DMS79 (cell line): ENCODE data around the gene ZBTB40.

Experiments
- DNase-seq: peaks from one replicate; lab custom pipeline; 2025; lab: John Stamatoyannopoulos, UW

The ZBTB40 gene

GRCh38 chr1:22530715-22531114 lies 79.1 kb downstream of the ZBTB40 start:
- DNase-seq, result no peak

DNA sequence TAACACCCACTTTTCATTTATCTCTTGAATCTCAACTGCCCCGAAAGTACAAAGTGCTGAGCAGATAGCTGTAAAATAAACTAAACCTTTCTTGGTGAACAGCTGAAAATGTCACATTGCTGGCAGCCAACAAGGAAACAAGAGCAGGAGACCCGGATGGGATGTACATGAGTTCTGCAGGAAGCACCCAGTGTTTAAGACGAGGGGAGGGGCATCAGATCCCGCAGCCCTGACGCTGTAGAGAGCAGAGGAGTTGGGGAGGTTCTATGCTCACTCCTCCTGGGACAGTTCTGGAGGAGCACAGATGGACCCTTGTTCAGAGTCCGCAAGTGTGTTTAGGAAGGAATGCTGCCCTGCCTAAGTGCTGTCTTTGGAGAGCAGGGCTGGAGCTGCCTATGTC lies 79.6 kb downstream of the ZBTB40 start:
- no peak for DNase-seq

GRCh38 chr1:22533244-22533895 lies 81.7 kb downstream of the ZBTB40 start:
- DNase-seq, result no peak

GRCh38 chr1:22534951-22535350 lies 83.3 kb downstream of the ZBTB40 start:
- DNase-seq, result no peak

DNA sequence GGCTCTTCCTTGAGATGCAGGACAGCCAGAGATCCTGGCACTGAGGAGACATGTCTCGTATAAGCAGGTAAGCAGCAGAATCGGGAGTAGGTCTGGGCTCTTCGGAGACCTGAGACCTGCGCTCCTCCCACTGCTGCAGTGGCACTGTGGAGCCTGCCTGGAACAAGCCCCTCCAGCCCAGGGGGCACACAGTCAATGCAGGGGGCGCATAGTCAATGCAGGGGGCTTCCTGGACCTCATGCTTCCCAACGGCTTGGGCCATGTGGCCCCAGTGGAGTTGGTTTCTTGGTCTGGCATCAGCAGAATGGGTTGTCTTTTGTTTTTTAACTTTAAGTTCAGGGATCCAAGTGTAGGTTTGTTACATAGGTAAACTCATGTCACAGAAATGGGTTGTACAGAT lies 83.7 kb downstream of the ZBTB40 start:
- DNase-seq, result no peak

- DNase-seq, result no peak
These were observed 84.9 kb downstream of the ZBTB40 start for GRCh38 chr1:22536506-22536905.

DNA sequence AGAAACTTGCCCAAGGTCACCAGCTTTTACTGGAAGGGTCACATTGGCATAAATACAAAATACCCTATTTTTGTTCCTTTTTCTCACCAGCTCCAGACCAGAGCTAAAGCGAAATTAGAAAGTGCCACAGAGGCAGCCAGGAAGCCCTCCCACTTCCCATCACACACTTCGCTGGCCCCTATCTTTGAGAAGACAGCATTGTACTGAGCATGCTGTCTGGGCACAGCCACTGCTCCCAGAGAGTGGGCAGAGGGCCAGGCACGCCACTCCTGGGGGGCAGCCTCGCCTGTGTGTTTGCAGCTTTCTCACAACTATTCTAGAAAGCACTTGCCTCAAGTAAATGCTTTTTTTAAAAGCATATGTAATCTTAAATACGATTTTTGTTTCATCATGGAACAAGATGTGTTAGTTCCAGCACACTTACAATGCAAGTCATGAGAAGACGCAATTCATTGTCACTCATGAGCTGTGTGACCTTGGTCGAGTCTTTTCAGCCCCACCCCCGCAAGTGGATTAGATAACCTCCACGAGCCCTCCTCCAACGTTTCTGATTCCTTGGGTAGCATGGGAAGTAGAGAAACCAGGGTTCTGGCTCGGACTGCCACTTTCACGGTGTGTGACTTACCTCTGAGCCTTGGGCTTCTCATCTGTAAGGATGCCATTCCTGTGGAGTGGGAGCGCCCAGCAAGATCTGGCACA lies 85.9 kb downstream of the ZBTB40 start:
- DNase-seq, result no peak

DNA sequence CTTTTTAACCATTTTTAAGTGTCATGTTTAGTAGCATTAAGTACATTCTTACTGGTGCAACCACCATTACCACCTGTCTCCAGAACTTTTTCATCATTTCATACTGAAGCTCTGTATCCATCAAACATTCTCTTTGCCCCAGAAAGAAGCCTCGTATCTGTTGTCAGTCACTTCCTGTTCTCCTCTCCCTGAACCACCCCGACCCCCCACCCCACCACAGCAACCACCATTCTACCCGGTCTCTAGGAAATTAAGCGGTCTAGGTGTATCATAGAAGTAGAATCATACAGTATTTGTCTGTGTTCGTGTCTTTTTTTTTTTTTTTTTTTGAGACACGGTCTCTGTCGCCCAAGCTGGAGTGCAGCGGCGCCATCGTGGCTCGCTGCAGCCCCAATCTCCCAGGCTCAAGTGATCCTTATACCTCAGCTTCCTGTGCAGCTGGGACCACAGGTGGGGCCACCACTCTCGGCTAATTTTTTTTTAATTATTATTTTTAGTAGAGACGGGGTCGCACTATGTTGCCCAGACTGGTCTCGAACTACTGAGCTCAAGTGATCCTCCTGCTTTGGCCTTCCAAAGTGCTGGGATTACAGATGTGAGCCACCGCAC lies 88.0 kb downstream of the ZBTB40 start:
- no peak for DNase-seq

- no peak for DNase-seq
These were observed 88.7 kb downstream of the ZBTB40 start for GRCh38 chr1:22540337-22540736.

GRCh38 chr1:22542886-22543285 lies 91.2 kb downstream of the ZBTB40 start:
- DNase-seq, result no peak

- DNase-seq, result no peak
These were observed 92.0 kb downstream of the ZBTB40 start for GRCh38 chr1:22543679-22544078.

DNA sequence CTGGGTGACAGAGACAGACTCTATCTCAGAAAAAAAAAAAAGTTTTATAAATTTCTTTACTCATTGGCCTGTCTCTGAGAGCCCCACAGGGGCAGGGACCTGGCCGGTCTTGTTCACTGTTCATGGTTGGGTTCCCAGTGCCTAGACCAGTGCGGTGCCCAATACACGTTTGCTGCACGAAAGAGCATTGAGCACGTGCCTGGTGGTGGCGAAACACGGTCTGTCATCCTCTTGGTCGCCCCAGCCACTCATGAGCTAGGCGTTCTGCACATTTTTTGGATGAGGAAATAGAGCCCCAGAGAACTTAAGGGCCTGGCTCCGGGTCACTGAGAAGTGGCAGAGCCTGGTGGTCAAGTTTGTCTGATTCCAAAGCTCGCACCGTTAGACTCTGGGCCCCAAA lies 93.0 kb downstream of the ZBTB40 start:
- no peak for DNase-seq

DNA sequence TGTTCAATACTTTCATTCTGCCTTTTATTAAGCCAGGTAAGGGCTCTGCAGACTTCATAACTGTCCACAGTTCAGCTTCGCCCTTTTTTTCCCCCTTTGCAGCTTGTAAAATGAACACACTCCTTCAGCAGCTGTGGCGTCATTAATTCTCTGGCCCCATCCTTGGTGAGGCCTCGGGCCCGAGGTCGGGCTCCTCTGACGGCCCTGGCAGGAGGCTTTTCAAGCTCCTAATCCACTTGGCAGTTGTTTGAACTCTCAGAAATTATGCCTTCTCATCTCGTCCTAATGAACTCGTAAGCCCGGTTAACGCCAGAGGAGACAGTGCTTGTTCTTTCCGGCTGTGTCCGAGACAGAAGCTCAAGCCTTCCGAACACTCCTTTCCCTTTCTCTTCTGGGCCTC lies 93.5 kb downstream of the ZBTB40 start:
- no peak for DNase-seq

- DNase-seq, result no peak
These were observed 95.7 kb downstream of the ZBTB40 start for GRCh38 chr1:22547186-22547817.

DNA sequence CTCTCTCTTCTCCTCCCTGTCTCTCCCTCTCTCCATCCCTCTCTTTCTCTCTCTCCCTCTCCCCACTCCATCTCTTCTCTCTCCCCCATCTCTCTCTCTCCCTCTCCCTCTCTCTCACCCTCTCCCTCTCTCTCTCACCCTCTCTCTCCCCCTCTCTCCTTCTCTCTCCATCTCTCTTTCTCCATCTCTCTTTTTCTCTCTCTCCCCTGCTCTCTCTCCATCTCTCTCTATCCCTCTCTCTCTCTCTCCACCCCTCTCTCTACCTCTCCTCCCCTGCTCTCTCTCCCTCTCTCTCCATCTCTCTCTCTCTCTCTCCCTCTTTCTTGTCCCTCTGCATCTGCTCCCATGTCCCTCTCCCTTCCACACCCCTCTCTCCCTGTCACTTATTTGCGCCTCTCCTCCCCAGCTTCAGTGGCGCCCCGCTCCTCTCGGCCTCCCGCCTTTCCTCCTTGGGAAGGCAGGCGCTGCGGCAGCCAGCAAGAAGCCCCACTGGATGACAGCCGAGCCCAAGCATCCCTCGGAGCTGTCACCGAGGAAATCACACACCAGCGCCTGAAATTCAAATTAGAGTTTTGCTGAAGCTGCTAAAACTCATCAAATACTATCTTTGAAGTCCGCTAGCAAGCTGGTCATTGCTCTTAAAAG lies 96.3 kb downstream of the ZBTB40 start:
- no peak for DNase-seq

DNA sequence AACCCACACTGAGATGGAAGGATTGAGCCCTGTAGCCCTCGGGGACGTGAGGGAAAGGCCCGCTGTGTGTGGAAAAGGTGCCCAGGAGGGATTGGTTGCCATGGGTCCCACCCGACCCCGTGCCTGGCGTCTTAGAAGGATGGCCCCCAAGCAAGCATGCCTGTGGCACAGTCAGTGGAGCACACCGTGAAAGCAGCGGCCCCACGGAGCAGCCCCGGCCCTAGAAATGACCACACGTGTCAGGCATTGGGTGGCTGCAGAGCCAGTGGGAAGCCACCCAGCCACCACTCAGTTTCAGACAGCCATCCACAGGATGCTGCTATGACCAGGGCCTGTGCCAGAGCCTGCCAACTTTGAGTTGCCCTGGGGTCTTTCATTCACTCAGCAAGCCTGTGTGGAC lies 98.4 kb downstream of the ZBTB40 start:
- no peak for DNase-seq

DNA sequence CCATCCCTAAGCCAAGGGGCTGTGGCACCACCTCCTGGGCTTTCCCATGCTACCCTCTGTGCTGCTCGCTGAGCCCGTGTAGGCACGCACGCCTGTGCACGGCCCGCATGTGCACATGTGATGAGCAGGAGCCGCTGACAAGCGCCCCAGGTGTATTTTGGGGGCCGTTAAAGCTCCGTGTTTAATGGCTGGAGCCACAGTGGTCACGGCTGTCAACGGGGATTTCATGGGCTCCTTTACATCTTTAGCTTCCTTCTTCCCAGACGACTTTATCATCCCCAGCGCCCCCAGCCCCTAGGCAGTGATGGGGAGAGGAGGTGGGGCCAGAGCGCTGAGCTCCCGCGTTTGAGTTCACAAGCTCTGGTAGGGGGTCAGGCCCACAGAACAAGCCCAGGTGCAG lies 99.9 kb downstream of the ZBTB40 start:
- no peak for DNase-seq

DNA sequence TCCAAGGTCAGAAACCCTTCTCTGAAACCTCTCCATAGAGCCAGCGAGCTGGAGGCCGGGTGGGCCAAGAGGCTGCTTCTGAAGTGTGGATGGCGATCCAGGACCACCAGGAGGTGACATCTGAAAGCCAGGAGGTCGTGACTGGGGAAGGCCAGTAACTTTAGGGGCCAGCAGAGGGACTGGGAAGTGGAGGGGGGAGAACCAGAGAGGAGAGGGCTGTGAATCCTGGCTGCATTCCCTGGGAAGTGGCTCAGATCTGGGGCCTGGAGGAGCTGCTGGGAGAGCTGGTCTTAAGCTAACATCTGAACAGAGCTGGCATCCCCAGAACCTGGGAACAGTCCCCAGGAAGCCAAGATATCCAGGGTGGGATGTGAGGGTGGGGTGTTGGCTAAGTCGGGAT lies 100.4 kb downstream of the ZBTB40 start:
- no peak for DNase-seq

- DNase-seq, result no peak
These were observed 101.6 kb downstream of the ZBTB40 start for GRCh38 chr1:22553104-22553880.

- no peak for DNase-seq
These were observed 102.4 kb downstream of the ZBTB40 start for GRCh38 chr1:22553991-22554522.

- no peak for DNase-seq
These were observed 103.7 kb downstream of the ZBTB40 start for GRCh38 chr1:22555371-22555656.
